K562 (cell line): ENCODE measurements around the gene OLFML2A. TPM values are rescaled to one million over a fixed set of nuclear protein-coding genes. Genes with fewer than 3 reads are reported as not detected.

Experiments used
- ATAC-seq: fragments of 200-7000 bp; cut with Tn5 transposase; 3 replicates; pipeline ENCODE4 v1.9.1; 2020; ENCODE audit warnings: moderate library complexity
- BruUV-seq: library from RNA; stranded (reverse); fragments of 400-500 nt; replicated peaks from 2 replicates; lab custom pipeline; 2021; lab: Mats Ljungman, UMichigan
- CTCF ChIA-PET: fragments of 300-600 bp; formaldehyde crosslinking; extraction: SDS; loops from one replicate; lab custom pipeline; 2021; ENCODE audit warnings: low intra/inter-chr PET ratio; lab: Yijun Ruan, JAX
- POLR2A ChIA-PET: fragments of 300-600, 350-650 bp; sonication (Branson Sonifier 250); formaldehyde crosslinking; extraction: SDS; loops from one replicate; lab custom pipeline; 2021; ENCODE audit warnings: antibody characterized with exemption, inconsistent platforms; lab: Yijun Ruan, JAX
- DNase-seq, 4 experiments: peaks; one replicate each; pipeline versions ENCODE4 v3.0.0 to v3.0.0-alpha.2; 2011 to 2018; ENCODE audit warnings: low spot score in 3 of 4, mixed read lengths in 3 of 4; ENCODE audit errors: extremely low read depth in 1 of 4
- FAIRE-seq: peaks from 2 replicates; lab custom pipeline; 2011; peaks lifted over from hg19 to GRCh38; lab: Jason Lieb, UNC
- H2AFZ ChIP-seq: 2 replicates; pipeline ENCODE4 v1.6.0; 2011; ENCODE audit warnings: low read depth, low read length, control low read depth, inconsistent platforms
- H3K27ac ChIP-seq: fragments of 200-600 bp; 3 replicates; pipeline ENCODE4 v1.8.0; 2011; ENCODE audit warnings: low read depth, mild to moderate bottlenecking, control low read depth, inconsistent platforms, low read length, moderate library complexity, mixed read lengths; ENCODE audit errors: extremely low read depth
- H3K27me3 ChIP-seq, 2 experiments: fragments of 300-600 bp in 1 of 2; 2 replicates in 1 of 2; 3 replicates in 1 of 2; pipeline versions ENCODE4 v1.6.0 to v1.8.0; 2011; ENCODE audit warnings: inconsistent platforms in 2 of 2, low read length in 2 of 2, mild to moderate bottlenecking in 1 of 2, mixed read lengths in 1 of 2, moderate library complexity in 1 of 2; ENCODE audit not compliant: control insufficient read depth in 2 of 2, insufficient read depth in 2 of 2
- H3K36me3 ChIP-seq: fragments of 300-600 bp; 3 replicates; pipeline ENCODE4 v1.8.0; 2011; ENCODE audit warnings: mild to moderate bottlenecking, low read length, inconsistent platforms; ENCODE audit not compliant: control insufficient read depth, insufficient read depth
- H3K4me1 ChIP-seq, 2 experiments: fragments of 200-600 bp in 1 of 2; replicated peaks in 1 of 2; 2 replicates in 1 of 2; 3 replicates in 1 of 2; pipeline versions ENCODE4 v1.5.1 to v1.8.0; 2011; ENCODE audit warnings: inconsistent platforms in 2 of 2, low read length in 2 of 2, mild to moderate bottlenecking in 1 of 2, mixed read lengths in 1 of 2, moderate library complexity in 1 of 2; ENCODE audit not compliant: control insufficient read depth in 2 of 2, insufficient read depth in 2 of 2
- H3K4me2 ChIP-seq: 2 replicates; pipeline ENCODE4 v1.6.1; 2011; ENCODE audit warnings: low read length, control low read depth, inconsistent platforms, mixed read lengths; ENCODE audit not compliant: insufficient read depth
- H3K4me3 ChIP-seq: fragments of 200-600 bp; sonication (generic), shearing (Covaris generic); 2 replicates; pipeline ENCODE4 v1.5.1; 2016; ENCODE audit warnings: control low read depth, inconsistent platforms
- H3K79me2 ChIP-seq: fragments of 200-600 bp; 3 replicates; pipeline ENCODE4 v1.8.0; 2011; ENCODE audit warnings: low read length, inconsistent platforms; ENCODE audit not compliant: control insufficient read depth, insufficient read depth
- H3K9ac ChIP-seq, 2 experiments: 2 replicates each; pipeline versions ENCODE4 v1.6.0 to v1.6.1; 2011; ENCODE audit warnings: low read depth in 2 of 2, low read length in 2 of 2, control low read depth in 1 of 2, inconsistent platforms in 1 of 2, mild to moderate bottlenecking in 1 of 2, mixed read lengths in 1 of 2; ENCODE audit not compliant: insufficient read depth in 1 of 2
- H3K9me1 ChIP-seq: one replicate; pipeline ENCODE4 v1.6.0; 2011; ENCODE audit warnings: inconsistent platforms, mild to moderate bottlenecking, low read length, moderate library complexity; ENCODE audit not compliant: control insufficient read depth, insufficient read depth
- H3K9me3 ChIP-seq: replicated peaks from 2 replicates; pipeline ENCODE4 v1.5.1; 2011; ENCODE audit warnings: low read depth, low read length, inconsistent platforms; ENCODE audit not compliant: control insufficient read depth, insufficient read depth
- H4K20me1 ChIP-seq: replicated peaks from 2 replicates; pipeline ENCODE4 v1.6.1; 2011; ENCODE audit warnings: low read length, inconsistent platforms, mixed read lengths; ENCODE audit not compliant: control insufficient read depth, insufficient read depth
- HSF4 ChIP-seq: fragments of 250-450 bp; sonication (Bioruptor Pico); IDR thresholded peaks from 2 replicates; pipeline ENCODE4 v2.1.2; 2022; ENCODE audit warnings: mild to moderate bottlenecking, moderate library complexity, borderline replicate concordance
- MYNN ChIP-seq, 2 experiments: sonication (generic); formaldehyde crosslinking in 1 of 2; IDR thresholded peaks; 2 replicates each; pipeline versions ENCODE4 v1.5.0 to v1.6.1; 2016 to 2020; ENCODE audit warnings: antibody characterized with exemption in 1 of 2, missing genetic modification reagents in 1 of 2
- WGBS: fragments of 100-300 bp; shearing (Covaris generic); methylation state at CpG from one replicate; pipeline ENCODE4 v1.1.6; 2016; ENCODE audit warnings: low coverage, mixed read lengths; ENCODE audit not compliant: insufficient coverage; ENCODE audit errors: missing lambda C conversion rate; 5-methylcytosine and 5-hydroxymethylcytosine counted together
- in situ Hi-C: fragments of 300-500 bp; cut with MboI; formaldehyde crosslinking; loops from 4 replicates; pipeline ENCODE4 v1.15.0; 2018; ENCODE audit warnings: inconsistent platforms, mixed read lengths
- intact Hi-C: fragments of 100-400 bp; cut with micrococcal nuclease; formaldehyde crosslinking; loops from 2 replicates; pipeline ENCODE4 v1.14.2; 2022
- polyA plus RNA-seq, 8 experiments: library from polyadenylated mRNA; depleted of rRNA in 4 of 8; stranded (reverse) in 5 of 8; unstranded in 3 of 8; fragments of >200 nt; fragmentation: Nextera tagmentation in 2 of 8; fragmentation: Illumina TruSeq in 1 of 8; extraction: Ambion mirVana in 2 of 8; extraction: Trizol in 1 of 8; gene quantifications; 2 replicates each; pipeline versions ENCODE4 v1.2.1 to v1.2.3, GENCODE V29; 2011 to 2014; ENCODE audit warnings: inconsistent platforms in 1 of 8, missing spikeins in 1 of 8
- total RNA-seq, 7 experiments: library from RNA; depleted of rRNA in 6 of 7; stranded (reverse); fragments of >200 nt in 6 of 7; fragmentation: Illumina TruSeq in 2 of 7; extraction: Trizol in 2 of 7; gene quantifications; 2 replicates each; pipeline versions ENCODE4 v1.2.1 to v1.2.3, GENCODE V29; 2011 to 2021; ENCODE audit warnings: low replicate concordance in 1 of 7
- TF ChIP-seq, protein P1 (sequence below): fragments of 450-650 bp; formaldehyde crosslinking; IDR thresholded peaks from 2 replicates; pipeline ENCODE4 v1.4.0; 2020; ENCODE audit warnings: mild to moderate bottlenecking, moderate library complexity
- TF ChIP-seq, protein P2 (sequence below): fragments of 250-450 bp; sonication (Bioruptor Pico); IDR thresholded peaks from 2 replicates; pipeline ENCODE4 v1.6.1; 2021; ENCODE audit warnings: mild to moderate bottlenecking

The OLFML2A gene
- total and polyA plus RNA-seq, 9 of the 15 experiments (the other 6 are each of a cell fraction or from before 2014, with no cell fraction given), result 0.16 TPM; not detected in 8

GRCh38 chr9:124852121-124852828, 75.3 kb downstream of the OLFML2A start:
- peak overlapping the region; percentile 35 to 93; a peak in 3 of 4 replicates for H3K9ac ChIP-seq
- H3K79me2 ChIP-seq, result no peaks in the 10 kb centered on the region
- H4K20me1 ChIP-seq, result peaks cover 13% of the 10 kb centered on the region; the same call in 1 of the 2 replicates
- no peak overlapping the region for H3K27ac ChIP-seq
- ChIA-PET CTCF (interaction anchor here (0.5 to 6.3 kb wide), 8 partner anchors 12 to 291 kb away, joined by 3 to 209 read pairs (median 6); partner anchors contain the start of genes NR6A1 and SCAI), POLR2A (interaction anchor here (0.5 to 5.1 kb wide), 9 partner anchors 7 to 354 kb away, joined by 3 to 64 read pairs (median 5); partner anchors contain the start of genes ARPC5L, NR6A1 and RPL35)
- intact Hi-C loops (loop anchor here (1.0 to 5.0 kb wide), 3 partner anchors 57 to 520 kb away; no protein-coding TSS in a partner anchor), in situ Hi-C loops (loop anchor here (5.0 kb wide), 2 partner anchors 80 to 520 kb away; partner anchors contain the start of gene NR6A1)
- no peak overlapping the region for H3K4me3 ChIP-seq
- BruUV-seq, result no TSS peak
- H2AFZ ChIP-seq, result peak overlapping the region; percentile 96
- H3K36me3 ChIP-seq, result peaks cover 12% of the 10 kb centered on the region; the same call in 1 of the 3 replicates
- TF ChIP-seq HSF4 (CRISPR knock-in tag) (no peak), MYNN (IDR thresholded peaks at IDR 0.05) (no peak), MYNN (CRISPR knock-in tag; IDR thresholded peaks at IDR 0.05) (0 out of 2 replicates have a peak, but pooled peaks have one; percentile 35)
- TF ChIP-seq, protein P1, sequence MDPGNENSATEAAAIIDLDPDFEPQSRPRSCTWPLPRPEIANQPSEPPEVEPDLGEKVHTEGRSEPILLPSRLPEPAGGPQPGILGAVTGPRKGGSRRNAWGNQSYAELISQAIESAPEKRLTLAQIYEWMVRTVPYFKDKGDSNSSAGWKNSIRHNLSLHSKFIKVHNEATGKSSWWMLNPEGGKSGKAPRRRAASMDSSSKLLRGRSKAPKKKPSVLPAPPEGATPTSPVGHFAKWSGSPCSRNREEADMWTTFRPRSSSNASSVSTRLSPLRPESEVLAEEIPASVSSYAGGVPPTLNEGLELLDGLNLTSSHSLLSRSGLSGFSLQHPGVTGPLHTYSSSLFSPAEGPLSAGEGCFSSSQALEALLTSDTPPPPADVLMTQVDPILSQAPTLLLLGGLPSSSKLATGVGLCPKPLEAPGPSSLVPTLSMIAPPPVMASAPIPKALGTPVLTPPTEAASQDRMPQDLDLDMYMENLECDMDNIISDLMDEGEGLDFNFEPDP (CRISPR knock-in tag), result no peak
- TF ChIP-seq, protein P2, sequence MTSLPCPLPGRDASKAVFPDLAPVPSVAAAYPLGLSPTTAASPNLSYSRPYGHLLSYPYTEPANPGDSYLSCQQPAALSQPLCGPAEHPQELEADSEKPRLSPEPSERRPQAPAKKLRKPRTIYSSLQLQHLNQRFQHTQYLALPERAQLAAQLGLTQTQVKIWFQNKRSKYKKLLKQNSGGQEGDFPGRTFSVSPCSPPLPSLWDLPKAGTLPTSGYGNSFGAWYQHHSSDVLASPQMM (CRISPR knock-in tag), result no peak
- FAIRE-seq, result no peak
- H3K4me1 ChIP-seq, result peaks cover 0 to 40% of the 10 kb centered on the region in 2 experiments; a peak in 3 of 5 replicates
- H3K27me3 ChIP-seq, result no peaks in the 10 kb centered on the region
- no peaks in the 10 kb centered on the region for H3K9me3 ChIP-seq
- H3K9me1 ChIP-seq, result no peaks in the 10 kb centered on the region
- H3K4me2 ChIP-seq, result peak overlapping the region; percentile 79
- DNase-seq, result no peak
- no peak for ATAC-seq
- 50% methylated on average over 12 of the region's 13 CpGs for WGBS
